Peyer's patch (tissue), 4 donors: ENCODE data around the gene TMEM196. TPM values are rescaled to one million over a fixed set of nuclear protein-coding genes. Genes with fewer than 3 reads are reported as not detected.
A peak's percentile ranks its signal among the peaks of the same experiment; 100 is the strongest.

Experiments used
- DNase-seq, 3 donors: peaks; one replicate each; pipeline ENCODE4 v3.0.0-alpha.2; 2017 to 2019
- H3K27ac ChIP-seq, 4 donors: fragments of 200-600 bp; sonication (generic); one replicate each; pipeline ENCODE4 v1.5.1; 2016 to 2019
- H3K27me3 ChIP-seq, 2 donors: fragments of 200-600 bp; sonication (generic); one replicate each; pipeline ENCODE4 v1.5.1; 2019
- H3K36me3 ChIP-seq, 3 donors: fragments of 200-600 bp; sonication (generic); one replicate each; pipeline ENCODE4 v1.5.1; 2016 to 2019
- H3K4me1 ChIP-seq, 4 donors: fragments of 200-600 bp; sonication (generic); one replicate each; pipeline ENCODE4 v1.5.1; 2016 to 2019
- H3K4me3 ChIP-seq, 4 donors: fragments of 200-600 bp; sonication (generic); 1 replicate in 3 of 4; 2 replicates in 1 of 4; pipeline ENCODE4 v1.5.1; 2016 to 2019; ENCODE audit warnings: mild to moderate bottlenecking in 1 of 4
- H3K9me3 ChIP-seq, 4 donors: fragments of 200-600 bp; sonication (generic); one replicate each; pipeline ENCODE4 v1.5.1; 2016 to 2019; ENCODE audit warnings: mild to moderate bottlenecking in 1 of 4
- CTCF ChIP-seq, 6 experiments: fragments of 450-650 bp in 4 of 6; fragments of 200-600 bp in 2 of 6; sonication (generic) in 1 of 6; IDR thresholded peaks; one replicate each; pipeline ENCODE4 v1.5.1; 2017 to 2019; ENCODE audit warnings: antibody characterized with exemption in 6 of 6, mild to moderate bottlenecking in 3 of 6, moderate library complexity in 1 of 6
- POLR2A ChIP-seq, 2 donors: fragments of 450-650 bp; IDR thresholded peaks; one replicate each; pipeline ENCODE4 v1.5.1; 2017; ENCODE audit warnings: antibody characterized with exemption in 2 of 2, mild to moderate bottlenecking in 2 of 2, moderate library complexity in 2 of 2
- total RNA-seq, 4 donors: library from RNA; depleted of rRNA; stranded (reverse); fragments of >200 nt; gene quantifications; one replicate each; pipeline ENCODE4 v1.1.0, GENCODE V29; 2016

The TMEM196 gene
- total RNA-seq, 4 donors from 2014 or later, result not detected

GRCh38 chr7:19725770-19726169, 47.6 kb downstream of the TMEM196 start:
- no peak for DNase-seq
- Histone ChIP-seq H3K36me3 (no peaks in the 10 kb centered on the region), H3K4me1 (no peaks in the 10 kb centered on the region), H3K9me3 (no peaks in the 10 kb centered on the region), H3K27me3 (no peaks in the 10 kb centered on the region), H3K4me3 (no peak overlapping the region), H3K27ac (no peak overlapping the region)
- TF ChIP-seq POLR2A (IDR thresholded peaks at IDR 0.05) (no peak), CTCF (IDR thresholded peaks at IDR 0.05) (no peak)

- no peaks in the 10 kb centered on the region for H3K4me1 ChIP-seq
- DNase-seq, result no peak
- no peaks in the 10 kb centered on the region for H3K27me3 ChIP-seq
- no peaks in the 10 kb centered on the region for H3K36me3 ChIP-seq
- no peak overlapping the region for H3K4me3 ChIP-seq
- H3K27ac ChIP-seq, result no peak overlapping the region
- no peaks in the 10 kb centered on the region for H3K9me3 ChIP-seq
- no peak for TF ChIP-seq CTCF (IDR thresholded peaks at IDR 0.05)
- TF ChIP-seq POLR2A (IDR thresholded peaks at IDR 0.05), result no peak
These were observed 57.9 kb downstream of the TMEM196 start for GRCh38 chr7:19715499-19715898.

- Histone ChIP-seq H3K27ac (no peak overlapping the region), H3K4me3 (no peak overlapping the region), H3K36me3 (no peaks in the 10 kb centered on the region), H3K9me3 (no peaks in the 10 kb centered on the region), H3K4me1 (no peaks in the 10 kb centered on the region), H3K27me3 (no peaks in the 10 kb centered on the region)
- TF ChIP-seq POLR2A (IDR thresholded peaks at IDR 0.05), result no peak
- peak; percentile 40 to 57 (median 46) for TF ChIP-seq CTCF (IDR thresholded peaks at IDR 0.05)
- DNase-seq, result peak in 2 of 3 donors; percentile 27 to 57
These were observed 59.7 kb downstream of the TMEM196 start for GRCh38 chr7:19713676-19714075.

GRCh38 chr7:19709249-19709578, 64.2 kb downstream of the TMEM196 start:
- Histone ChIP-seq H3K27ac (peak overlapping the region in 2 of 4 donors; percentile 26 to 71), H3K36me3 (no peaks in the 10 kb centered on the region), H3K27me3 (no peaks in the 10 kb centered on the region), H3K4me3 (peak overlapping the region; percentile 70 to 83 (median 73)), H3K4me1 (peaks cover 0 to 17% (median 3%) of the 10 kb centered on the region in 4 donors), H3K9me3 (no peaks in the 10 kb centered on the region)
- TF ChIP-seq CTCF (IDR thresholded peaks at IDR 0.05) (no peak), POLR2A (IDR thresholded peaks at IDR 0.05) (no peak)
- DNase-seq, result no peak

GRCh38 chr7:19708397-19709248, 64.8 kb downstream of the TMEM196 start, which contains the start of gene POLR1F:
POLR1F (minus strand) TSS chr7:19709037; CDS start chr7:19709016, 21 bp downstream.
- H3K27ac ChIP-seq, result peak within 1 kb of the TSS; percentile 39 to 71 (median 61)
- H3K9me3 ChIP-seq, result no peaks in the 10 kb centered on the region
- H3K4me1 ChIP-seq, result peaks cover 0 to 17% (median 3%) of the 10 kb centered on the region in 4 donors
- TF ChIP-seq POLR2A (IDR thresholded peaks at IDR 0.05) (peak; percentile 73 to 80), CTCF (IDR thresholded peaks at IDR 0.05) (peak; percentile 63 to 94 (median 91))
- peak within 1 kb of the TSS; percentile 70 to 83 (median 73) for H3K4me3 ChIP-seq
- H3K36me3 ChIP-seq, result no peaks in the 10 kb centered on the region
- H3K27me3 ChIP-seq, result no peaks in the 10 kb centered on the region
- peak; percentile 91 to 97 (median 95) for DNase-seq
